HG02981 (cell line): ENCODE measurements around the gene ARHGEF3.
A peak's percentile ranks its signal among the peaks of the same experiment; 100 is the strongest.

Experiments used
- ATAC-seq: cut with Tn5 transposase; IDR thresholded peaks from one replicate; pipeline ENCODE4 v1.9.1; 2021; ENCODE audit warnings: mild to moderate bottlenecking, moderate library complexity; ENCODE audit not compliant: unreplicated experiment

ARHGEF3 gene

GRCh38 chr3:56801662-56802377 is at the start of gene ARHGEF3:
ARHGEF3 (minus strand) TSS chr3:56801949; CDS start chr3:56801798, 151 bp downstream.
- peak; percentile 82 for ATAC-seq

- no peak for ATAC-seq
These were observed 47.9 kb upstream of the ARHGEF3 start for GRCh38 chr3:56849698-56850097.

GRCh38 chr3:56845505-56845904 is 43.8 kb upstream of the ARHGEF3 start:
- ATAC-seq: no peak

- ATAC-seq: no peak
These were observed 42.8 kb upstream of the ARHGEF3 start for GRCh38 chr3:56844536-56844935.

GRCh38 chr3:56839784-56840715 is 38.3 kb upstream of the ARHGEF3 start:
- ATAC-seq: no peak

GRCh38 chr3:56838448-56838847 is 36.7 kb upstream of the ARHGEF3 start:
- no peak for ATAC-seq

- peak; percentile 94 for ATAC-seq
These were observed 35.6 kb upstream of the ARHGEF3 start for GRCh38 chr3:56837196-56837955.

- no peak for ATAC-seq
These were observed 34.8 kb upstream of the ARHGEF3 start for GRCh38 chr3:56836276-56837163.

GRCh38 chr3:56835650-56836227 is 34.0 kb upstream of the ARHGEF3 start:
- ATAC-seq: no peak

GRCh38 chr3:56833536-56833935 is 31.8 kb upstream of the ARHGEF3 start:
- no peak for ATAC-seq

- ATAC-seq: no peak
These were observed 31.3 kb upstream of the ARHGEF3 start for GRCh38 chr3:56833022-56833421.

- no peak for ATAC-seq
These were observed 29.8 kb upstream of the ARHGEF3 start for GRCh38 chr3:56831572-56831971.

- ATAC-seq: no peak
These were observed 29.1 kb upstream of the ARHGEF3 start for GRCh38 chr3:56830884-56831283.

- ATAC-seq: no peak
These were observed 27.8 kb upstream of the ARHGEF3 start for GRCh38 chr3:56829533-56829932.

- ATAC-seq: no peak
These were observed 25.3 kb upstream of the ARHGEF3 start for GRCh38 chr3:56826831-56827722.

- no peak for ATAC-seq
These were observed 24.1 kb upstream of the ARHGEF3 start for GRCh38 chr3:56825567-56826438.

- no peak for ATAC-seq
These were observed 22.4 kb upstream of the ARHGEF3 start for GRCh38 chr3:56823984-56824703.
